GM12801 (cell line): ENCODE data around the gene PPP4R3C.

Experiments
- CTCF ChIP-seq: IDR thresholded peaks from one replicate; pipeline ENCODE4 v1.5.1; 2011; ENCODE audit warnings: control low read depth; ENCODE audit not compliant: insufficient read length; ENCODE audit errors: extremely low read depth

PPP4R3C gene

GRCh38 chrX:27463187-27463586, at the start of gene PPP4R3C:
Gene PPP4R3C, minus strand, starts transcription at chrX:27463341. Its CDS starts 45 bp downstream, at chrX:27463296.
- no peak for TF ChIP-seq CTCF

- no peak for TF ChIP-seq CTCF
Measured at GRCh38 chrX:27491397-27491796, 28.3 kb upstream of the PPP4R3C start.

DNA sequence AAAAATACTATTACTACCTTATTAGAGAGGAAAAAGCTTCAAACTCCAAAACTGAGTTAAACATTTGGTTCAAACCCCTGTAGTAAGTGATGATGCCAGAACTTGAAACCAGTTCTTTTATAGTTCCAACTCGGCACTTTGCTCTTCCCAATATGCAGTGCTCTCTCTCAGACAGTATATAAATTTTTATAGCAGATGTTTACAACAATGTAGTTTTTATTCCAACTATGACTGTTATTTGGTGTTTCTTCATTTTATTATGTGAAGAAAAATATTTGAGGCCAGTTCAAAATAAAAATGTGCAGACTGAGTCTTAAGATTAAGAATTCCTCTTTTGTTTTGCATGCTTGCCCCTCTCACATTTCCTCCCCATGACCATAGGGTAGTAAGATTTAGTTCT, 2.9 kb upstream of the PPP4R3C start:
- TF ChIP-seq CTCF = no peak

DNA sequence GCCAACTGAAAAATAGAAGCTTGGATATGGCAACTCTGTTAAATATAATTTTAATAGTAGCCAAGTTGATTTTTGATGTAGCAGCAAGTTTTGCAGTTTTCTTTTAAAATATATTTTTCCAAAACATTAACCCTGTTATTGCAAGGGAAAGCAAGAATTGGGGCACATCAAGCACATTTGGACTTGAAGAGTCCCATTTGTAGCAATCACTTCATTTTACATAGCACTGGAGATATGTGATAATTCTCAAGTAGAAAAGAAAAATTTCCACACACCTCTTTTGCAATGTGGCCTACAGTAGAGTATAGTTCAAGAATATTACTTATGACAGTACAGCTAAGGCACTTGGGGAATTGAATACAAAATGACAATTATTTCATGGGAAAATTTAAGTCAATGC, 1.9 kb upstream of the PPP4R3C start:
- TF ChIP-seq CTCF = no peak

DNA sequence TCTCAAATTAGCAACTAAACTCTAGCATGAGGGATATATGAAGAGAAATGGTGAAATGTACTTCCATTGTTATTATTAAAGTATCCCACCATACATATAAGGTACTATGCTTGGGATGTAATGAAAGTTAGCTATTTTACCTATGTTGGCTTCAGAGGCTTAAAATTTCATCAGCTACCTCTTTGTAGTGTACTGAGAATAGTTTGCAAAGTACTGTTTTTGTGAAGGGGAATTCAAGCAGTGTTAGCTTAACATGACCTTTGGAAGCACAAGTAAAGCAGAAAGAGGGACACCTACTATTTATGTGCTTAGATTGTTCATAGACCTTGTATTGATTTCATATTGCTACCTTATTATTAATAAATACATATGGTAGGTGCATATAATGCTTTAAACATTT, 11.8 kb downstream of the PPP4R3C start:
- TF ChIP-seq CTCF = no peak

DNA sequence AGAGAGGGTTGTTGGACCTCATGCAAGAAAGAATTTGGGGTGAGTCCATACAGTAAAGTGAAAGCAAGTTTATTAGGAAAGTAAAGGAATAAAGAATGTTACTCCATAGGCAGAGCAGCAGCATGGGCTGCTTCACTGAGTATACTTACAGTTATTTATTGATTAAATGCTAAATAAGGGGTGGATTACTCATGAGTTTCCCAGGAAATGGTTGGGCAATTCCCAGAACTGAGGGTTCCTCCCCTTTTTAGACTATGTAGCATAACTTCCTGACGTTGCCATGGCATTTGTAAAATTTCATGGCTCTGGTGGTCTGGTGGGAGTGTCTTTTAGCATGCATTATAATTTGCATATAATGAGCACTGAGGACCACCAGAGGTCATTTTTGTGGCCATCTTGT, 16.7 kb downstream of the PPP4R3C start:
- no peak for TF ChIP-seq CTCF

GRCh38 chrX:27445438-27445837, 17.7 kb downstream of the PPP4R3C start:
- no peak for TF ChIP-seq CTCF
